ENCODE data around the gene SELENON. TPM values are rescaled to one million over a fixed set of nuclear protein-coding genes. Genes with fewer than 3 reads are reported as not detected.
A peak's percentile ranks its signal among the peaks of the same experiment; 100 is the strongest.

The SELENON gene
- total and polyA plus RNA-seq, 2 of the 8 experiments (the other 6 are each of a cell fraction or from before 2014, with no cell fraction given) = 43.0 to 77.6 TPM

DNA sequence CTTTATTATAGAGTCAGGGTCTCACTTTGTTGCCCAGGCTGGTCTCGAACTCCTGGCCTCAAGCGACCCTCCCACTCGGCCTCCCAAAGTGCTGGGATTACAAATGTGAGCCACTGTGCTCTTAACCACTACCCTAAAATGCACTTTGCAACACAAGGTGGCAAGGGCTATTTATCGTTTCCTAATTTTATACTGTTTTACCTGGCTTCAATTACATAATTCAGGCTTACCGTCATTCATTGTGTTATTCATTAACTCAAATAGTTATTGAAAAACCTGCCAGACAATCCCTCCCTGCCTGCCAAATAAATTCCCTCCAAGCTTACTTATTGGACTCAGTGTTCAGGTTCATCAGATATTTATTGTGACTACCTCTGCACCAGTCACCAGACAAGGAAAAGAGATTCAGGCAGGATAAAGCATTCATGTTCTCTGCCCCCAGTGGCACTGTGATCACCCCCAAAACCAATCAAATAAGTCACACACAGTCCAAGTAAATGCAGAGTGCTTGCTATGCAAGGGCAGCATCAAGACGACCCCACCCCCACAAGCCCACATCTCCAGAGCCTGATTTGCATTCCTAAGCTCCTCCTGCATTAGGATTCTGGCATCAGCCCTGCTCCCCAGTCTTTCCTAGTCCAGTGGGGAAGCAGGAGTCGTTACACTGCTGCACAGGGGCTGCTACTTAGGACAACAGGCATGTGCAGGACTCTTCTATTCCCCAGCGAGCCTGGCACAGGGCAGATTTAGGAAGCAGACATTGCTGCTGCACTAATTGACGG, 67.4 kb downstream of the SELENON start:
- POLR2A ChIA-PET (ENCODE audit: partially characterized antibody) = interaction anchor here (0.9 to 2.6 kb wide), 6 partner anchors 8 to 33 kb away, joined by 3 to 10 read pairs (median 3); partner anchors contain the start of gene PAQR7
- TF ChIP-seq TAF1 (IDR thresholded peaks at IDR 0.05; ENCODE audit: low read depth, low read length) = peak; percentile 19; the same call in 1 of the 2 replicates
- TF ChIP-seq, protein P1, sequence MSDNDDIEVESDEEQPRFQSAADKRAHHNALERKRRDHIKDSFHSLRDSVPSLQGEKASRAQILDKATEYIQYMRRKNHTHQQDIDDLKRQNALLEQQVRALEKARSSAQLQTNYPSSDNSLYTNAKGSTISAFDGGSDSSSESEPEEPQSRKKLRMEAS (IDR thresholded peaks at IDR 0.05) = no peak

More for the DNA sequence above, 67.4 kb downstream of the SELENON start:
- CTCF ChIA-PET (ENCODE audit: partially characterized antibody) = interaction anchor here (1.0 to 2.7 kb wide), 4 partner anchors 14 to 57 kb away, joined by 3 to 11 read pairs (median 6); no protein-coding TSS in a partner anchor
- Histone ChIP-seq H3K18ac (ENCODE audit: extremely low read depth, low read length) (peak overlapping the region; percentile 72; the same call in 1 of the 2 replicates), H2BK15ac (ENCODE audit: low read length) (no peak overlapping the region), H3K23ac (ENCODE audit: insufficient read length) (no peak overlapping the region), H2AFZ (ENCODE audit: low read length) (no peak overlapping the region), H3K23me2 (ENCODE audit: low read depth, low read length) (no peaks in the 10 kb centered on the region), H2AK5ac (ENCODE audit: low read depth, low read length) (no peak overlapping the region), H3K14ac (ENCODE audit: insufficient read length) (no peak overlapping the region), H4K20me1 (replicated peaks in 1 of 2; ENCODE audit: control insufficient read depth in 1 of 2, insufficient read depth in 2 of 2, low read length in 2 of 2) (no peaks in the 10 kb centered on the region), H3K27ac (ENCODE audit: low read depth, low read length) (no peak overlapping the region), H3K4ac (replicated peaks; ENCODE audit: insufficient read length, low read depth, low read length) (no peak overlapping the region), H2BK120ac (replicated peaks; ENCODE audit: low read depth, low read length) (no peak overlapping the region), H2BK20ac (ENCODE audit: low read length) (no peak overlapping the region), H3K79me1 (ENCODE audit: low read depth, low read length) (no peaks in the 10 kb centered on the region; the same call in none of the 2 replicates), H3K9me3 (ENCODE audit: insufficient read depth in 2 of 2, low read depth in 1 of 2, low read length in 1 of 2) (no peaks in the 10 kb centered on the region), H3K4me2 (ENCODE audit: insufficient read depth in 1 of 2, low read depth in 2 of 2, low read length in 2 of 2) (peak overlapping the region; percentile 30 to 50; a peak in 3 of 4 replicates), H4K8ac (ENCODE audit: extremely low read depth, insufficient read depth, low read length) (no peak overlapping the region), H4K5ac (ENCODE audit: insufficient read length, low read depth, low read length) (no peak overlapping the region), H3K9ac (replicated peaks in 1 of 4; ENCODE audit: extremely low read depth in 1 of 4, low read depth in 3 of 4, low read length in 3 of 4) (peak overlapping the region in 3 of 4 experiments; percentile 4 to 20 (median 4); a peak in 3 of 7 replicates), H3K4me1 (replicated peaks in 1 of 4; ENCODE audit: control insufficient read depth in 3 of 4, insufficient read depth in 4 of 4, low read length in 3 of 4) (peaks cover 3 to 15% (median 11%) of the 10 kb centered on the region in 4 experiments), H3K27me3 (replicated peaks in 1 of 4; ENCODE audit: control insufficient read depth in 3 of 4, extremely low read depth in 1 of 4, insufficient read depth in 3 of 4, low read length in 3 of 4) (no peaks in the 10 kb centered on the region), H3K56ac (replicated peaks; ENCODE audit: insufficient read length, low read depth, low read length) (no peak overlapping the region), H3K79me2 (ENCODE audit: control insufficient read depth in 1 of 2, insufficient read depth in 2 of 2, low read length in 2 of 2) (no peaks in the 10 kb centered on the region), H2BK12ac (ENCODE audit: low read depth, low read length) (no peak overlapping the region), H3K36me3 (ENCODE audit: control insufficient read depth in 2 of 4, insufficient read depth in 4 of 4, low read length in 3 of 4) (peaks cover 0 to 8% (median 1%) of the 10 kb centered on the region in 4 experiments; a peak in 3 of 8 replicates), H4K91ac (replicated peaks; ENCODE audit: insufficient read length, low read length) (no peak overlapping the region), H3K4me3 (ENCODE audit: extremely low read depth in 1 of 4, insufficient read depth in 2 of 4, low read depth in 3 of 4, low read length in 4 of 4) (no peak overlapping the region; a peak in 1 of 8 replicates), H2BK5ac (ENCODE audit: low read depth, low read length) (no peak overlapping the region)
- DNase-seq (ENCODE audit: low read depth in 1 of 2, low spot score in 2 of 2) (no peak), FAIRE-seq (peak; percentile 88)
- WGBS, 2 experiments (ENCODE audit: extremely low coverage in 1 of 2, insufficient coverage in 1 of 2, insufficient read length in 1 of 2, insufficient replicate concordance in 2 of 2, low coverage in 1 of 2, low lambda C conversion rate in 2 of 2, missing lambda C conversion rate in 1 of 2) = 78% methylated on average over 9 of the region's 9 CpGs; no CpG with 5 or more reads in 1 of the 2 experiments

Data from H1 (cell line).